HL-60 (cell line): ENCODE measurements around the gene SIKE1.

Experiments used
- CTCF ChIP-seq: IDR thresholded peaks from one replicate; pipeline ENCODE4 v1.5.1; 2011; ENCODE audit warnings: low read length, control low read depth, inconsistent platforms; ENCODE audit not compliant: insufficient read depth
- GABPA ChIP-seq: IDR thresholded peaks from 2 replicates; pipeline ENCODE4 v1.6.1; 2012; ENCODE audit warnings: low read depth
- POLR2AphosphoS5 ChIP-seq: IDR thresholded peaks from 2 replicates; pipeline ENCODE4 v1.6.1; 2012; ENCODE audit warnings: low read depth

DNA sequence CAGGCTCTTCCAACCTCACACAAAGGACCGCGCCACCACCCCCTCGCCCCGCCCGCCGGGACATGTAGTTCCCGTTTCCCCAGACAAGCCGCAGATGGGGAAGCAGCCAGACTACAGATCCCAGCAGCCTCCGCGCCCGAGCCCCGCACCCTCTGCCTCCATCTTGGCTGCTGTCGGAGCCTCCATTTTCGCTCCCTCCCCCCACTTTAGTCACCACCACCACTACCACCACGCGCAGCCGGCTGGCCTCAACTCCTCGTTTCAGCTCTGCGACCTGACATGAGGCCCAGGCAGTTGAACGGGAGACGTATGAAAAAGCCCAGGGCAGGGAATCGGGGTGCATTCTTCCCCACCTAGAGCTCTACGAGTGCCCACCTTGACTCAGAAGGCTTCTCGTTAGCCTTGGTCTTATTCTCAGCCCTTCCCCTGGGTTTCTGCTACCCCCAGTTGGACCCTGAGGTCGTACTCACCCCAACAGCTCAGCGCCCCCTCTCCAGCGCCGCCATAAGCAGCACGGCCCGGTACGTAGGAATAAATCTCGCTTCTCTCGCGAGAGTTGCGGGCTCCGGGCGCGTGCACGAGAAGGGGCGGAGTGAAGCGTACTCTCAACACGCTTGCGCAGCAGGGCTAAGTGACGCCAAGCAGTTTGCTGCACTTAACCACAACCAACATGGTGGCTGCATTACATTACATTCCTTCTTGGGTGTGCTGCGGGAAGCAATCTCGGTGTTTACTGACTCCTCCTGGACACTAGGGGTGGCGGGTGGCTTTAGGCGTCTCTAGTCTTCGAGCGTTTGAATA is 22.8 kb downstream of the SIKE1 start, which contains the start of gene CSDE1:
- TF ChIP-seq CTCF (no peak), POLR2AphosphoS5 (peak; percentile 97), GABPA (no peak)
